ENCODE data around the gene PCNT.
"Not testable (repeated sequence)": the region's sequence is repeated elsewhere in the genome, so short reads cannot be mapped to it uniquely, and the experiment has no call there.

Gene PCNT

GRCh38 chr21:46385846-46386733 lies 62.1 kb downstream of the PCNT start:
- DNase-seq, result no peak

- DNase-seq, result no peak
Observed at GRCh38 chr21:46386734-46387088, 62.8 kb downstream of the PCNT start.

- DNase-seq, result no peak
Observed at GRCh38 chr21:46388206-46388880, 64.4 kb downstream of the PCNT start.

- no peak for DNase-seq
Observed at GRCh38 chr21:46388896-46389295, 64.9 kb downstream of the PCNT start.

- DNase-seq, result no peak
Observed at GRCh38 chr21:46390603-46391545, 66.9 kb downstream of the PCNT start.

GRCh38 chr21:46391773-46392172 lies 67.8 kb downstream of the PCNT start:
- no peak for DNase-seq

GRCh38 chr21:46392921-46393320 lies 69.0 kb downstream of the PCNT start:
- no peak for DNase-seq

- DNase-seq, result no peak
Observed at GRCh38 chr21:46393451-46393940, 69.5 kb downstream of the PCNT start.

GRCh38 chr21:46393941-46394594 lies 70.1 kb downstream of the PCNT start:
- no peak for DNase-seq

- no peak for DNase-seq
Observed at GRCh38 chr21:46394595-46395104, 70.7 kb downstream of the PCNT start.

- no peak for DNase-seq
Observed at GRCh38 chr21:46397211-46397905, 73.4 kb downstream of the PCNT start.

GRCh38 chr21:46397993-46398392 lies 74.0 kb downstream of the PCNT start:
- DNase-seq, result no peak

- no peak for DNase-seq
Observed at GRCh38 chr21:46399129-46399528, 75.2 kb downstream of the PCNT start.

GRCh38 chr21:46399686-46400085 lies 75.7 kb downstream of the PCNT start:
- DNase-seq, result no peak

- DNase-seq, result no peak
Observed at GRCh38 chr21:46401186-46401910, 77.4 kb downstream of the PCNT start.

- DNase-seq, result no peak
Observed at GRCh38 chr21:46402421-46402820, 78.5 kb downstream of the PCNT start.

GRCh38 chr21:46403234-46403811 lies 79.4 kb downstream of the PCNT start:
- not testable (repeated sequence) for DNase-seq

- no peak for DNase-seq
Observed at GRCh38 chr21:46404306-46404705, 80.3 kb downstream of the PCNT start.

GRCh38 chr21:46406001-46406400 lies 82.0 kb downstream of the PCNT start:
- DNase-seq, result no peak

GRCh38 chr21:46409641-46410406 lies 85.9 kb downstream of the PCNT start:
- DNase-seq, result no peak

All from activated naive CD4-positive, alpha-beta T cell treated with Interleukin-2 at 50 U/mL for 16 hours (primary cell).